ENCODE measurements around the gene RDH5. TPM values are rescaled to one million over a fixed set of nuclear protein-coding genes. Genes with fewer than 3 reads are reported as not detected.

The RDH5 gene, protein sequence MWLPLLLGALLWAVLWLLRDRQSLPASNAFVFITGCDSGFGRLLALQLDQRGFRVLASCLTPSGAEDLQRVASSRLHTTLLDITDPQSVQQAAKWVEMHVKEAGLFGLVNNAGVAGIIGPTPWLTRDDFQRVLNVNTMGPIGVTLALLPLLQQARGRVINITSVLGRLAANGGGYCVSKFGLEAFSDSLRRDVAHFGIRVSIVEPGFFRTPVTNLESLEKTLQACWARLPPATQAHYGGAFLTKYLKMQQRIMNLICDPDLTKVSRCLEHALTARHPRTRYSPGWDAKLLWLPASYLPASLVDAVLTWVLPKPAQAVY
- 43.0 TPM for total RNA-seq

DNA sequence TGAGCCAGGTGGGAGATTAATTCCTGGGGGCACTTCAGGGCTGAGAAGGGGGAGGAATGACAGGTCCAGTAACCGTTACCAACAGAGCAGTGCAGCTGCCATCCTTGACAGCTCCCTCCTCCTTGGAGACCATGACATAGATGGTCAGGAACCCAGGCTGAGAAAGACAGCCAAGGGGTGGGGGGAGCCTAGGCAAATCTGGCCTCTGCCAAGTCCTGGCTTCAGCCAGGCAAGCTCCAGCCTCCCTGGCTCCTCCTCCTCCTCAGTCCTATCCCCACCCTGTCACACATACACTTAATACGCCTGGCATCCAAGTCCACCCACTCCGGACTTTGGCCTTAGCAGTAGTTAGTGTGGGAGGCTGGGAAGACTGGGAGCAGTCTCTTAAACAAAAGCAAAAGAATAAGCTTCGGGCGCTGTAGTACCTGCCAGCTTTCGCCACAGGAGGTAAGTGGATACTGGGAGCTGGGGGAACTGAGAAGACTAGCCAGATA, at the start of gene RDH5:
Gene RDH5 (plus strand): TSS at position 323 of the 494 bp plus-strand sequence. CDS start 792 bp downstream, outside the sequence.
- peak; percentile 92 for DNase-seq (ENCODE audit: low spot score)

DNA sequence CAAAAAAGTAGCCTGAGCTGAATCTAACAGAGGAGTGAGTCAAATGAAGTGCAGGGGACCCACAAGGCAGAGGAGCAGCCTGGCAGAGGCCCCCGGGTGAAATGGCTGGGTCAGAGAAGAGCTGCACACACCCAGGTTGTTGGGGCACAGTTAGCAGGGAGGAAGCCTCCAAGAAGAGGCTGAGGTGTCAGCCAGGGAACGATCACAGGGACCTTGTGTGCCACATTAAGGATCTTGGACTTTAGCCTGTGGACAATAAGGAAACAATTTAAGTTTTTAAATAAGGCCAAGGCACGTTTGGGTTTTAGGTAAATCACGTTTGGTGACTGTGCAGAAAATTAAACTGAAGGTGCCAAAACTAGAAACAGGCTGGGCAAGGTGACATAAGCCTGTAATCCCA, 48.4 kb upstream of the RDH5 start:
- DNase-seq (ENCODE audit: low spot score): no peak

DNA sequence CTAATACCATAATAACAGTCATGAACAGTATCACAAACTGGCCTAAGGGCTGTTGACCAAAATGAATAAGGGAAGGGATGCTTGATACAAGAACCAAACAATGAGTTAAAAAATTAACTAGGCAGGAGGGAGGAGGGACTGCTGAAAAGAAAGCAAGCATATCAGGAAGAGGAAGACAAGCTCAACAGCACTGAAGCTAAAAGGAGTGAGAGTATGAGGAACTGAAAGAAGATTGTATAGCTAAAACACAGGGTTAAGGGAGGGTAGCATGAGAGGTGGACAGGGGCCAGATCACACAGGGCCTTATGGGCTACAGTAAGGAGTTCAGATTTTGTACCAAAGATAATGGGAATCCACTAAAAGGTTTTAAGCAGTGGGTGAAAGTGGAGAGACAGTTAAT, 46.6 kb upstream of the RDH5 start:
- no peak for DNase-seq (ENCODE audit: low spot score)

DNA sequence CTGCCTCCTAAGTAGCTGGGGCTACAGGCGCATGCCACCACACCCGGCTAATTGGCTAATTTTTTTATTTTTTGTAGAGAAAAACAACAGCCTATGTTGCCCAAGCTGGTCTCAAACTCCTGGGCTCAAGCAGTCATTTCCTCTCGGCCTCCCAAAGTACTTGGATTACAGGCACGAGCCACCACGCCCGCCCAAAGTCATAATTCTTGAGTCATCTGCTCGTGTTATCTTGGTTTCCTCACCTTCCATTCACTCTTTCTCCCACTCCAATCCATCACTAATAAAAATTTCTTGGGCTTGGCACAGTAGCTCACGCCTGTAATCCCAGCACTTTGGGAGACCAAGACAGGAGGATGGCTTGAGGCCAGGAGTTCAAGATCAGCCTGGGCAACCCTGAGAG, 44.5 kb upstream of the RDH5 start:
- no peak for DNase-seq (ENCODE audit: low spot score)

DNA sequence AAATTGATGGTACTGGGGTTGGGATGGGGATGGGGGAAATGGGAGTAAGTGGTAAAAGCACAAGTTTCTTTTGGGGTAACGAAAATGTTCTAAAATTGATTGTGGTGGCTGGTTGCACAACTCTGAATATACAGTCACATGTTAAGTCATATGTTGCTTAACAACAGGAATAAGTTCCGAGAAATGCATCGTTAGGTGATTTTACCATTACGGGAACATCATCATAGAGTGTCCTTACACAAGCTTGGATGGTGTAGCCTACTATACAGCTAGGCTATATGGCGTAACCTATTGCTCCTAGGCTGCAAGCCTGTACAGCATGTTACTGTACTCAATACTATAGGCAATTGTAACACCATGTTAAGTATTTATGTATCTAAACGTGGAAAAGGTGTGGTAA, 43.5 kb upstream of the RDH5 start:
- no peak for DNase-seq (ENCODE audit: low spot score)

DNA sequence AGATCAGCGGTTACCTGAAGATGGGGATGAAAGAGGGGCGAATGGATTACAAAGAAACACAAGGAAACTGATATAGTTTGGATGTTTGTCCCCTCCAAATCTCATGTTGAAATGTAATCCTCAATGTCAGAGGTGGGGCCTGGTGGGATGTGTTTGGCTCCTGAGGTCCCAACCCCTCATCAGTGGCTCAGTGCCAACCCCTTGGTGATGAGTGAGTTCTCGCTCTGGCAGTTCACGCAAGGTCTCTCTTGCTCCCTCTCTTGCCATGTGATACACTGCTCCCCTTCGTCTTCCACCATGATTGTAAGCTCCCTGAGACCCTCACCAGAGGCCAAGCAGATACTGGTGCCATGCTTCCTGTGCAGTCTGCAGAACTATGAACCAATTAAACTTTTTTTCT, 40.5 kb upstream of the RDH5 start:
- no peak for DNase-seq (ENCODE audit: low spot score)

DNA sequence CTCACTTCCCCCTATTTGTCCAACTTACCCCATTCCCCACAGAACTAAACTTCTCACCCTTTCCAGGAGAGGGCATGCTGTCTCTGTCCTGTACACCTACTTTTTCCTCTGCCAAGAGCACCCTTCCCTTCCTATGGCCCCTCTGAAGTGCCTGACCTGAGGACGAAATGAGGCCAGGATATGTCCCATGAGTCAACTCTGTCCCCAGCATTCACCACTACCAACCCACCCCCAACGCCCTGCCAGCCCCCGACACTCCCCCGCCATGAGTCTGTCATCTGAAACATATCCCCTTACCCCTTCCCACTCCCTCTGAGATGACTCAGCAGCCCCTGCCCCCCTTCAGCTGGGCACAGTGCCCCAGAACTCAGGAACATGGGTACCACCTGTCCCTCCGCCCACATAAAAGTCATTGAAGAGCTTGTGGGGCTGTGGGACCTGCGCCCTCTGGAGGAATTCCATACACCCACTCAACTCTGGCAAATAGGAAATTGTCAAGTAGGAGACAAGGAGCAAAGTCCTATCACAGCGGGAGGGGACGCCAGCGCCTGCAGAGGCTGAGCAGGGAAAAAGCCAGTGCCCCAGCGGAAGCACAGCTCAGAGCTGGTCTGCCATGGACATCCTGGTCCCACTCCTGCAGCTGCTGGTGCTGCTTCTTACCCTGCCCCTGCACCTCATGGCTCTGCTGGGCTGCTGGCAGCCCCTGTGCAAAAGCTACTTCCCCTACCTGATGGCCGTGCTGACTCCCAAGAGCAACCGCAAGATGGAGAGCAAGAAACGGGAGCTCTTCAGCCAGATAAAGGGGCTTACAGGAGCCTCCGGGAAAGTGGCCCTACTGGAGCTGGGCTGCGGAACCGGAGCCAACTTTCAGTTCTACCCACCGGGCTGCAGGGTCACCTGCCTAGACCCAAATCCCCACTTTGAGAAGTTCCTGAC, 38.8 kb upstream of the RDH5 start:
- DNase-seq (ENCODE audit: low spot score): peak; percentile 82

DNA sequence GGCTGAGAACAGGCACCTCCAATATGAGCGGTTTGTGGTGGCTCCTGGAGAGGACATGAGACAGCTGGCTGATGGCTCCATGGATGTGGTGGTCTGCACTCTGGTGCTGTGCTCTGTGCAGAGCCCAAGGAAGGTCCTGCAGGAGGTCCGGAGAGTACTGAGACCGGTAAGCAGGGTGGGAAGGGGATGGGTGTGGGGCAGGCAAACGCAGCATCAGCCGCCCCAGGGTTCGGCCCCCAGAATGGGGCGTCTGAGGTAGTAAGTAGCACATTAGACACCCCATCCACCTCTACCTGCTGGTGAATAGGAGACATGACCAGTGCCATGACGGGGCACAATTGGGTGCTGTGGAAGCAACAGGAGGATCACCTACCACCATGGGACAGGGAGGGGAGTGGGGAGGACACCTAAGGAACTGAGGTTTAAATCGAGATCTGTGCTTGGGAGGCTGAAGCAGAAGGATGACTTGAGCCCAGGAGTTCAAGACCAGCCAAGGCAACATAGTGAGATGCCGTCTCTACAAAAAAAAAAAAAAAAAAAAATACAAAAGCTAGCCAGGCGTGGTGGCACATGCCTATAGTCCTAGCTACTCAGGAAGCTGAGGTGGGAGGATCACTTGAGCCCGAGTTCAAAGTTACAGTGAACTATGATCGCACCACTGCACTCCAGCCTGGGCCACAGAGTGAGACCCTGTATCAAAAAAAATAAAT, 38.0 kb upstream of the RDH5 start:
- no peak for DNase-seq (ENCODE audit: low spot score)

DNA sequence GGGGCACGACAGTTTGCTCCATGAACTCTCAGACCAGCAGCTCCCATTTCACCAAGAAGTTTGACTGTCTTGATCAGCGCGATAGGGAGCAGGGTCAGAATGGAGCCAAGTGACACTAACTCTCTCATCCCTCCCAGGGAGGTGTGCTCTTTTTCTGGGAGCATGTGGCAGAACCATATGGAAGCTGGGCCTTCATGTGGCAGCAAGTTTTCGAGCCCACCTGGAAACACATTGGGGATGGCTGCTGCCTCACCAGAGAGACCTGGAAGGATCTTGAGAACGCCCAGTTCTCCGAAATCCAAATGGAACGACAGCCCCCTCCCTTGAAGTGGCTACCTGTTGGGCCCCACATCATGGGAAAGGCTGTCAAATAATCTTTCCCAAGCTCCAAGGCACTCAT, 36.5 kb upstream of the RDH5 start:
- DNase-seq (ENCODE audit: low spot score): no peak

DNA sequence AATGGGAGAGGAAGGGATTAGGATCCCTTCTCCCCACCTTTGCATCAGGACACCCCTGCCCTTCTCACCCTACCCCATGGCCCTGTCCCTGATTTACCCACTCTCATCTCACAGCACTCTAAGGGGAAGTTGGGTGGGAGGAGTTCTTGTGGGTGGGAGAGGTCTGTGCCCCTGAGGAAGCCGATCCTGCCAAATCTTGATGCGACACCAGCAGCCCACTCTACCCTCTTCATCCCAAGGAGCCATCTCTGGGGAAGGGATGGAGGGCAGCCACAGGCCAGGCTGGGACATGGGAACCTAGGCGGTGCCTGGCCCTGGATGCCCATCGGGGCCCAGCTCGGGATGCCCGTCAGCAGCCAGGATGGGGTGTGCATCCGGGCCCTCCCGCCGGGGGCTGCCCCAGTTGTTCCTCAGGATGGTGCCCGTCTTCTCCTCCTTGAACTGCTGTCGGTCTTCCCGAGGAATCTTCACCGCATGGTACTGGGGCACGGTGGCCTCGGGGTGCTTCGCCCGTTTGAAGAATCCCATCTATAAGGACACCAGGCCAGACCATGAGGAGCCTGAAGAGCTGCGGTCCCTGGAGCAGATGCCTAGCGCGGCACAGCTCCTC, 35.3 kb upstream of the RDH5 start:
- no peak for DNase-seq (ENCODE audit: low spot score)

DNA sequence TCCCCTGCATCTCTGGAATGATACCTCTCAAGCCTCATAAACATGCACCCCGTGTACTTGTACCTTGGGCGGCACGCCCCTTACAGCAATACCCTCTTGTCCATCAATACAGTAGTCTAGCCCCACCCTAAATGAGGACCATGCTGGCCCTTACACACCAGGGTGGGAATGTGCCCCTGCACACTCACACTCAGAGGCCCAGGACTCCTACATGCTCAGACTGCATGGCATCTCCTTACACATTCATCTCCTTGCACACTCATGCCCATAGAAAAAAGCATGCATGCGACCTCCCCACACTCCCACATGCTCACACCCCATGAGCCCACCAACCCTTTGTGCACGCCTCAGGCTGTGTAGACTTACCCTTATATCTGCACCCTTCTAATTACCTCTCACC, 34.5 kb upstream of the RDH5 start:
- no peak for DNase-seq (ENCODE audit: low spot score)

DNA sequence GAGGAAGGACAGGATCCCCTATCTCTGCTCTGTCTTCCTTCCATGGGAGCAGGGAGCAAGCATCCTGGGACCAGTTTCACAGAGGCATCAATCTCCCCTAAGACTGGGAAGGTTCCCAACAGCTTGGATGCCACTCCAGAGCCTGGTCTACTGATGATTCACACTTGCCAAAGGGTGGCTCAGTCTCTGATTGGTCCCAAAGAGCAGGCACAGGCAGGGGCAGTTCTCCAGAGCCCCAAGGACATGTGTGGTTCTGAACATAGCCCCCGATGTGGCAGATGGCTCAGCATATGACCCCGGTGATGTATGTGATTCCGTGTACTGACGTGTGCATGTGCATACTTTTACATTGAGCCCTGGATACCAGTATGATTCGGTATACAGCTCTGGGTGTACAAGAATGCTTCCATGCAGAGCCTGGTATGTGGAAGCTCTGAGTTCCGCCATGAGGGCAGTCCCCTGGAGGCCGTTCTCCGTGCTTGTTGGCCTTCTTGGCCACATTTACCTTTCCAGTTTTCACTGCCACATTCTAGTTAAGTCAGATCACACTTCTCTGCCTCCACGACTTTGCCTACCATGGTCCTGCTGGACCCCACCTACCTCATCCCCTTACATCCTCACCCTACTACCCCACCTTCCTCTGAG, 33.7 kb upstream of the RDH5 start:
- DNase-seq (ENCODE audit: low spot score): no peak

DNA sequence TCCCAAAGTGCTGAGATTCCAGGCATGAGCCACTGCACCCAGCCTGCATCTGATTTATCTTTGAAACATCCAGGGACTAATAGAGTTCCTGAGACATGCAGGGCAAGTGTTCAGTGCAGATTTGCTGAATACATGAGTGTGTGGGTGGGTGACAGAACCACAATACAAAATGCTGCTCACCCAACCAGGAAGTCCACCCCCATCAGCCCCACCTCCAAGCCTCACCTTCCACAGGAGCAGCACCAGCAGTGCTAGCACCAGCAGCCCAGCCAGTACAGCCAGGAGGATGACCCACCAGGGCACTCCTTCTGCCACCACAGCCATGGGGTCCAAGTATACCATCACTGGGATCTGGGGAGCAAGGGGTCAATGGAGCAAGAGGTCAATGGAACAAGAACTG, 32.4 kb upstream of the RDH5 start:
- DNase-seq (ENCODE audit: low spot score): no peak

DNA sequence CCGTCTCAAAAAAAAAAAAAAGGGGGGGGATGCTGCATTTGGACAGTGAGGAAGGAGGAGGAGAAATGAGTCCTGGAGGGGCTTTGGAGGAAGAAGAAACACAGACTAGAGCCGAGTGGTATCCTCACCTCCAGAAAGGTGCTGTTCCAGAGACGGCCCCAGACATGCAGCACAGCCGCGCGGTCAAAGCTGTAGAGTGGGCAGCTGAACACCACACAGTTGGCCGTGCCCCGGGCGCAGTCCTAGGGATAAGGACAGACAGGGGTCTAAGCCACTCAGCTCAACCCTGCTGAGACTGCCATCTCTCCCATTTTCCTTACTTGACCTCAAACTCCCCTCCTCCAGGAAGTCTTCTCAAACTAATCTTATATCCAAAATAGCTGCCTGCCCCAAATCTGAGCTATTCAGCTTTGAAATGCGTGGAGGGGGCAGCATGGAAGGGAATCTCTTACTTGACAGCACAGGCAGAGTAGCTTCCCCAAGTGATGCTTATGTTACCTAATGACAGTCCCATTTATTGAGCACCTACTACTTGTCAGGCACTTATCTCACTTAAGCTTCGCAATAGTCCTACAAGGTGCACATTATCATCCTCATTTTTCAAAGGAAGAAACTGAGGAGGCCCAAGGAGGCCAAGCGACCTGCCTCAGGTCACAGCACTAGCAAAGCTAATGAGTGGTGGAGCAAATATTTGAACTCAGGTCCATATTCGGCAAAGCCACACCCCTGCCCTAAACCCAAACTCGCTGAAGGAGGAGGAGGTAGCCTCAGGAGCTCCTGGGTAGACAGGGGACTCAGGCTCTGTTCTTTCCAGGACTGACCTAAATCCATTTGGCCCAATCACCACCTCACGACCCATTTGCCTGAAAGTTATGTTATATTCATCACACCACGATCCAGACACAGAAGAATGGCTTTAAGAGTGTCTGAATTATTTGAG, 31.2 kb upstream of the RDH5 start:
- DNase-seq (ENCODE audit: low spot score): no peak

DNA sequence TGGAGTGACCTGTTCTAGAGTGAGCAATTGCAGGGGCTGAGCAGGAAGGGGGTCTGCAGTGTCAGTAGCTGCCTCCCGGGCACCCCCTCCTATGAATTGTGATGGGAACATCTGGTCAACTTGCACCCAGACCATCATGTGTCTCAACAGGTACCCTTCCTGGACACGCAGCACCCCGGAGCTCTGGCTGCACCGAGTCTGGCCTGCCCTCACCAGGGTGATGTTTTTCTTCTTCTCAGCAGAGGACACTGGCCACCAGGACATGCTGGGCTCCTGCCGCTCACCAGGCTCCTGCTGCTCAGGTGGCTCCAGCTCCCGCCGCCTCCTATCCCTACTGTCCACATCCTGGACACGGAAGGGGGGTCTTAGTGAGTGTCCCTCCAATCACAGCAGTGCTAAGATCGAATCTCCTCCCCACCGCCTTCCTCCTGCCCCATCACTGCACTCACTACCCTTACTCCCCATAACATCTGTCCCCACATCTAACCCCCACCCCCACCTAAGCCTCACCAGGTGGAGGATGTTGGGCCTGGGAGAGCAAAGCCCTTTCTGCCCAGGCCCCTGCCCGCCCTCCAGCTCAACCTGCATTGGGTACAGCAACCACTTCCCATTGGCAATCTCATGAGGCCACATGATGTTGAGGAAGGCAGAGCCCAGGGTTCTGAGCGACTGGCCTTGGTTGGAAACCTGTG, 27.4 kb upstream of the RDH5 start:
- DNase-seq (ENCODE audit: low spot score): no peak

DNA sequence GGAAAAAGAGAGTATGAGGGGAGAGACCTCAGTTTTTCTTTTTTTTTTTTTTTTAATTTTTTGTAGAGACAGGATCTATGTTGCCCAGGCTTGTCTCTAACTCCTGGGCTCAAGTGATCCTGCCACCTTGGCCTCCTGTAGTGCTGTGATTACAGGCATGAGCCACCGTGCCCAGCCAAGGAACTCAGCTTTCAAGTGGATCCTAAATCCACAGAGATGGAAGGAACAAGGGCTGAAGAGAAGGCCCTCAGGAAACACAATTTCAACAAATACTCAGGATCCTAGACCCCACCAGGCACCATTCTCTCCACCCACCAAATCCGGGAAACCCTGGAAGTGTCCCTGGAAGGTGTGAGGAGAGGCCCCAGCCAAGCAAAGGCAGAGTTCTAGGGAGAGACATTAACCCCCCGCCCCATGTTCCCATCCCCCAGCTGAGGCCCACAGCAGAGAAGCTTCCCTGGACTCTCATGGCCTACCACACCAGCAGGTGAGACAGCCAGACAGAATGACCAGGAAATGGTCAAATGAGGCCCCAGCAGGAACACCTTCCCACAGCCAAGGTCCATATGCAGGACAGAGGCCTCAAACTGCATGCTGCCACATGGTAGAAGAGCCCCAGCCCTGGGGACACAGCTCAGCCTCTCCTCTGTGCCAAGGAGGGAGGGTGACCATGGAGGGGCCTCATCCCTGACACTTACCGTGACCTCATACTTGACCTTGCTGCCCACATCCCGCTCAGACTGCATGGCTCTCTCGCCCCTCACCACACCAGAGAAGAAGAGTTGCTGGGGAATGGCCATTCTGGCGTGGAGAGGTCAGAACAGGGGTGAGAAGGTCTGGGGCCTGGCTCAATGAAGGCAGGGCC, 26.6 kb upstream of the RDH5 start:
- DNase-seq (ENCODE audit: low spot score): no peak

DNA sequence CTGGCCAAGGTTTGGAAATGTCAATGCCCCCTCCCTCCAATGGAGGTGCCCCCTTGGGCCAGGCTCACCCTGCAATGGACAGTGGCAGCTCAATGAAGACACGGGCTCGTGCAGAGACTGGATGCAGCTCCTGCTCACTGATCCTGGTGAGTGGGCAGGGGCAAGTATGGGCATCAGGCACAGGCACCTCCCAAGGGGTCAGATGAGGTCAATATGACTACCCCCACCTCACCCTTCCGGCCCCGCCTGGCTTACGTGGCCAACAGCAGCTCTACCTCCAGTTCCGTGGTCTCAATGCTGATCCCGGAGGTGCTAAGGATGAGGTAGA, 26.0 kb upstream of the RDH5 start:
- no peak for DNase-seq (ENCODE audit: low spot score)

DNA sequence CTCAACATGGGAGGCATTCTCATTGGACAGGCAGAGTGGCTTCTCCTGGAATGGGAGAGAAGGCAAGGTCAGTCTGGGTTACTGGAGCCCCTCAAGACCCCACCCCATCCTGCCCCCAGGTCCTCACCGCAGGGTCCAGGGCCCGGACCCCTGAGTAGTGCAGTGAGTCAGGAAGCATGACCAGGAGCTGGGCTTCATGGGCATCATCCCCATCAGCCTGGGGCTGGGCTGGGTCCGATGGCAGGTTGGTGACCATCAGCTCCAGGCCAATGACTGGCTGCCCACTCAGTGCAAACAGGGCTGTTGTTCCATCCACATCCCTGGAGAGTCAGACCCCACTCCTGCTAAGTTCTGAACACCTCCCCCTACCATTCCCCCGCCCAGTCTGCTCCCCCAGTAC, 25.5 kb upstream of the RDH5 start:
- no peak for DNase-seq (ENCODE audit: low spot score)

DNA sequence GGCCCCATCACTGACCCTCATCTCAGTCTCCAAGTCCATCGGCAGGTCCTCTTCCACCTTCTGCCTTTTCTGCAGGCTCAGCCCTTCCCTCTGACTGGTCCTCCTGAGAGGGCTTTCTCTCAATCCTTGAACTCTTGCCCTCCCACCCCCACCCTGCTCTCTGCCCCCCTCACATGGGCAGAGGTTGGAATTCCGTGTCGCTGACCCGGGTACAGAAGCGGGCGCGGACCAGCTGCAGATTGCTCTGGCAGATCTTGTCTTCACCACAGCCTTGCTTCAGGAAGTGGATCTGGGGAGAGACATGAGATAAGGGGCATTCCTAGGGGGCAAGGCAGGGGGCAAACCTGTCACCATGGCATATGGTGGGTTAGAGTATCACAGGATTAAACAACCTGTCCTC, 24.8 kb upstream of the RDH5 start:
- no peak for DNase-seq (ENCODE audit: low spot score)
